HepG2 (cell line): ENCODE data around the gene TUNAR.

ENCODE experiments used
- CEBPB ChIP-seq: IDR thresholded peaks from 2 replicates; pipeline ENCODE4 v1.6.1; 2011; ENCODE audit warnings: low read depth, low read length, improper control_type of control experiment, borderline replicate concordance
- ELF4 ChIP-seq: sonication (generic); formaldehyde crosslinking; IDR thresholded peaks from 2 replicates; pipeline ENCODE4 v1.5.0; 2020; ENCODE audit warnings: missing genetic modification reagents, mild to moderate bottlenecking, moderate library complexity, borderline replicate concordance
- PPARG ChIP-seq: conservative IDR thresholded peaks from 2 replicates; pipeline ENCODE4 v1.6.1; 2016; ENCODE audit warnings: missing biosample characterization, missing genetic modification reagents
- ZNF121 ChIP-seq: sonication (generic); formaldehyde crosslinking; IDR thresholded peaks from 2 replicates; pipeline ENCODE4 v1.5.0; 2020; ENCODE audit warnings: mild to moderate bottlenecking, missing genetic modification reagents
- ZNF775 ChIP-seq: sonication (generic); formaldehyde crosslinking; IDR thresholded peaks from 2 replicates; pipeline ENCODE4 v1.4.0; 2020; ENCODE audit warnings: missing genetic modification reagents, mild to moderate bottlenecking, moderate library complexity, borderline replicate concordance

- TF ChIP-seq ELF4 = no peak
- TF ChIP-seq CEBPB = no peak
- no peak for TF ChIP-seq PPARG (CRISPR knock-in tag)
- TF ChIP-seq ZNF121 (CRISPR knock-in tag) = no peak
- TF ChIP-seq ZNF775 (CRISPR knock-in tag) = no peak
Observed at GRCh38 chr14:95936041-95936440, 59.4 kb downstream of the TUNAR start.
